Embryonic facial prominence (tissue), 1 donor: ENCODE data around the gene HMG20B.

Source experiments
- DNase-seq: peaks from one replicate; pipeline ENCODE4 v3.0.0-alpha.2; 2016; ENCODE audit errors: extremely low spot score

HMG20B gene

GRCh38 chr19:3537101-3537437, 35.7 kb upstream of the HMG20B start:
- DNase-seq = no peak

DNA sequence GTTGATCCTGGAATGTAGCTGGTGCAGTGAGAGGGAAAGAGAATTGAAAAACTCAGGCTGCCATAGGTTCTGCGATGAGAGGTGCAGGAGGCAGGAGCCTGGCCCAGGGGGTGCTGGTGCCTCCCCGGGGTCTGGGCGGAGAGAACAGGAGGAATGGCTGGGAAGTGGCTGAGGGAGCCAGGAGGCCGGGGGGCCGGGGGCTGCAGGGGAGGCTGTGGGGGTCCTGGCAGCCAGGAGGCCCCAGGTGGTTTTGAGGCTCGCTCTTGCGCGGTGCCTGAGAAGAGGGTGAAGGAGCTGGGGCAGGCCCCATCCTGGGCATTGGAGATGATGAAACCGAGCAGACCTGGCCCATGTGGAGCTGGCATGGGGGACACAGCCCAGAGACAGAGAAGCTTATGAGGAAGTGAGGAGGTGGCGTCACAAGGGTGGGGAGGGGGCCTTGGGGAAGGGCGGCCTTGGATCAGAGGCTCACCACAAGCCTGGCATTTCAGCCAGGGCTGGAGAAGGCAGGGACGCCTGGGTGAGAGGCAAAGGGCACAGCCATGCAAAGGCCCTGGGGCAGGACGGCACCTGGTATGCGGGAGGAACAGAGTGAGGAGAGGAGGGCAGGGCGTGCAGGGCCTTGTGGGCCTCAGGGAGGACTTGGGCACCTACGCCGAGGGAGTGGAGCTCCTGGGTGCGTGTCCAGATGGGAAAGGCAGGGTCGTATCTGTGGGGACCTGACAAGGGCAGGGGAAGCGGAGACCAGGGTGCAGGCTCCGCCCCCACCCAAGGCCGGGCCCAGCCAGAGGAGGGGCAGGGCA, 35.1 kb upstream of the HMG20B start:
- DNase-seq = no peak

GRCh38 chr19:3538258-3538929, 34.4 kb upstream of the HMG20B start:
- no peak for DNase-seq

GRCh38 chr19:3538965-3539755, 33.6 kb upstream of the HMG20B start, which contains the start of gene TEKTIP1:
Gene TEKTIP1 (plus strand): TSS chr19:3539174. CDS start chr19:3539178, 4 bp downstream.
- DNase-seq = no peak

GRCh38 chr19:3539756-3540118, 33.0 kb upstream of the HMG20B start:
- DNase-seq = no peak

DNA sequence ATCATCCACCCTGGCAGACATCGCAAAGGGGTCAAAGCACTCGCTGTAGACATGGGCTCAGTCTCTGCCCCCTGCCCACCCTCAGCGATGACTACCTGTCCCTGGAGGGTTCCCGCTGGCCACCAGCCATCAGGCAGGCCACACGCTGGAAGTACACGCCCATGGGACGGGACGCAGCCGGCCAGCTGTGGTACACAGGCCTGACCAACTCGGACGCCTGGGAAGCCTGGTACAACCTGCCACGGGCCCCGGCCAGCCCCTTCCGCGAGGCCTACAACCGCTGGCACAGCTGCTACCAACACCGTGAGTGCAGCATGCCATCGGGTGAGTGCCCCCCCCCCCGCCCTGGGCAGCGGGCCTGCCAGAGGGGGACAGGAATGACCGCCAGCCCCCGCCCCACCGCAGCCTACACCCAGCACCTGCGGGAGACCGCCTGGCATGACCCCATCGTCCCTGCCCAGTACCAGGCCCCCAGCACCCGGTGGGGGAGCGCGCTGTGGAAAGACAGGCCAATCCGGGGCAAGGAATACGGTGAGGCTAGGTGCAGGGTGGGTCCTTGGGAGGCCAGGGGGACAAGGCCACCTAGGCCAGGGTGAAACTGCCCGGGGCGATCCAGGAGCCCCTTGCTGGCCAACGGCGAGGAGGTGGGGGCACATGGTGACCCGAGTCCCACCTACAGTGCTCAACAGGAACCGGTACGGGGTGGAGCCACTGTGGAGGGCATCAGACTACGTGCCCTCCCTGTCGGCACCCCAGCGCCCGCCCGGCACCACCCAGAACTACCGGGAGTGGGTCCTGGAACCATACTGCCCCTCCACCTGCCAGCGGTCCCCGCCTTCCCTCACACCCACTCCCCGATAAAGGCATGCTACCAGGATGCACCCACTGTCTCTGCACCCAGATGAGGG, 29.3 kb upstream of the HMG20B start:
- DNase-seq = no peak

DNA sequence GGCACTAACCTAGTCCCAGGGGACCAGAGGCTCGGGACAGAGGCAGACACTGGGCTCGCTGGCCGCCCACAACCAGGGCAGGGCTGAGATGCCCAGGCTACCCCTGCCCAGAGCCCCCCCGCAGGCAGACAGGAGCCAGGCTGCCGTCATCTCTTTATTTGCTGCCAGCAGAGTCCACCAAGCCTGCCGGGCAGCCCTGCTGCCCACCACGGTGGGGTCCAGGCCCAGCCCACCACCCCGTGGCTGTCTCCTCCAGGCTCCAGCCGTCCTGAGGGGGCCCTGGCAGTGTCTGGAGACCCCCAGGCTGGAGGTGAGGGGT, 28.7 kb upstream of the HMG20B start:
- no peak for DNase-seq

DNA sequence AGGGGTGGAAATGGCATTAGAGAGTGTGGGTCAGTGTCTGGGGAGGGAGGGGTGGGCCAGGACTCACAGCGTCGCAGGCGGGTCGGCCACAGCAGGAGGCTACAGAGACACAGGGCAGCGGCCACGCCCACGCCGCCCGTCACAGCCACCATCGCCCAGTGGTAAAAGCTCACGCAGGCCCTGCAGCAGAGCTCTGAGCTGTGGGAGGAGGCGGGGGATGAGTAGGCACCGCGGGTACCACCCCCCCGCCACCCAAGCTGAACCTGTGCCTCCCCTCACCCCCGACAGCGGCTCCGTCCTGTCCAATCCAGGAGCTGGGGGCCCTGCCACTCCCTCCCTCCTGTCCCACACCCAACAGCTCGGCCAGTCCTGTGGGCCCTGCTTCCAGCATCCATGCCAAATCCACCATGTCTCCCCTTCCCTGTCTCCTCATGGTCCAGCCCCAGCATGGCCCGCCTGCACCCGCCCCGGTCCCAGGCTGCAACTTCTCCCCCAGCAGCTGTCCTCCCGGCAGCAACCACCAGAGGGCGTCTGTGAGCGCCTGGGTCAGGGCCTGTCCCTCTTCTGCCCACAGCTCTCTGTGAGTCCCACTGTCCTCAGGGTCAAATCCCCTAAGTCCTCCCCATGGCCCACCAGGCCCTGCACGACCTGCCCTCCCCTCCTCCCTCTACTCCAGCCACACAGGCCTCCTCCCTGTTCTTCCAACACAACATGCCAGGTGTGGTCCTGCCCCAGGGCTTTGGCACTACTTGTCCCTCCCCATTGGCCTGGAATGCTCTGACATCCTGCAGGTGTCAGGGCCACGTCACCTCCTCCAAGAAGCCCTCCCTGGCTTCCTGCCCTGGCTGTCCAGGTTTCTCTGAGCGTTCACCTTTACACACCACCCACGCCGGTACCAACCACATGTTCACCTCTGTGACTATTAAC, 27.7 kb upstream of the HMG20B start:
- no peak for DNase-seq

GRCh38 chr19:3545669-3546034, 27.1 kb upstream of the HMG20B start:
- DNase-seq = no peak

DNA sequence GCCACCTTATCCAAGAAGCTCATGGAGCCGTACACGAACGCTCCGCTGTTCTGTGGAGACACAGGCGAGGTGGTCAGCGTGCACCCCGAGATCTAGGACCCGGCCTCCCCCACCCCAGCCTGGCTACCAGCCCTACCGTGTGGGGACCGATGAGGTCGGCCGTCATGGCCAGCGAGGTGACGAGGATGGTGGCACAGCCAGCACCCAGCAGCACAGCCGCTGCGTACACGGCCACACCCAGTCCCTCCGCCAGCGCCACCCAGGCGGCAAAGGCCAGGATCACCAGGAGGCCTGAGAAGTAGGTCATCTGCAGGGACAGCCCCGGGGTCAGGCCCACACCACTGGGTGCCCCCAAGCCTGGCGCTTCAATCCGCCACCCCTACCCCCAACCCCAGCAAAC, 26.6 kb upstream of the HMG20B start:
- no peak for DNase-seq

DNA sequence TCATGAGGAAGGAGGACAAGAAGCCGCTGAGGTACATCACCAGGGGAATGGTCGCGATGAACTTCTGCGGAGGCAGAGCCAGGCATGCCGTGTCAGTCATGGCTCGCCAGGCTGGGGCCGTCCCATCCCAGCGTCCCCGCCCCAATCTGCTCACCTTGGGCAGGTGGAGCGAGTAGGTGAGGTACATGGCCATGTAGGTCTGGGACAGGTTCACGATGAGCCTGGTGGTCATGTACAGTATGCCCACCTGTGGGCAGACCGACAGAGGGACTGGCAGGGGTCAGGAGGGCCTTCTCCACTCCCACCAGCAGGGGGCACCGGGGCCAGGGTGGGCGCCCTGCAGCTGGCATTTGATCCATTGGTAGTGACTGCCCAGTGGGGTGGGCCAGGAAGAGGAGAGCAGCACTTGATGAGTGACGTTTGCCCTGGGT, 25.4 kb upstream of the HMG20B start:
- no peak for DNase-seq

- no peak for DNase-seq
These were observed 24.9 kb upstream of the HMG20B start for GRCh38 chr19:3547767-3548282.

DNA sequence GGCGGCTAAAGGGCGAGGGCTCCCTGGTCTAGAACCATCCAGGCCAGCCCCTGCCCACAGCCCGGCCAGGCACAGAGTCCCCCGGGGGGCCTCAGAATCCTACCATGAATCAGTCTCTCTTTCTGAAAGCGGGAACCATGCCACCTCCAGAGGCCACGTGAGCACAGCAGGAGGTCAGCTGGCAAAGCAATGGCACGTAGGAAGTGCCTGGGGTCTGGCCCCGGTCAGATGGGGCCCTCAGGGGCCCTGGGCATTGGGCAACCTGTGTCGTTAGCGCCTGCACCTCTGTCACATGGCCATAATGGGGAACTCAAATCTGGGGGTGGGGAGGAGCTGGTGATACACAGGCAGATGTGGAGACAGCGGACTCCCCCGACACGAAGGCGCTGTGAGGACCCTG, 24.1 kb upstream of the HMG20B start:
- DNase-seq = no peak

DNA sequence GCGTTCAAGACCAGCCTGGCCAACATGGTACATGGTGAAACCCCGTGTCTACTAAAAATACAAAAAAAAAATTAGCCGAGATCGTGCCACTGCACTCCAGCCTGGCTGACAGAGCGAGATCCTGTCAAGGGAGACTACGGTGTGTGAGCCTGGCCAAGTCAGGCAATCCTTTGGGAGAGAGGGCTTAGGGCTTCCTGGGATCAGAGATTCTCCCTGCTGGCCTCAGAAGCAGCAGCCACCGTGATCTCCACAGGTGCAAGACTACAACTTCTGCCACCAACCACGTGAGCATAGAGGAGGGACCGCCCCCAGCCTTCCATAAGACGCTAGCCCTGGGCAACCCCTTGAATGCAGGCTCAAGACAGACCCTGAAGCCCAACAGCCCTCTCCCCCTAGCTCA, 22.9 kb upstream of the HMG20B start:
- no peak for DNase-seq

DNA sequence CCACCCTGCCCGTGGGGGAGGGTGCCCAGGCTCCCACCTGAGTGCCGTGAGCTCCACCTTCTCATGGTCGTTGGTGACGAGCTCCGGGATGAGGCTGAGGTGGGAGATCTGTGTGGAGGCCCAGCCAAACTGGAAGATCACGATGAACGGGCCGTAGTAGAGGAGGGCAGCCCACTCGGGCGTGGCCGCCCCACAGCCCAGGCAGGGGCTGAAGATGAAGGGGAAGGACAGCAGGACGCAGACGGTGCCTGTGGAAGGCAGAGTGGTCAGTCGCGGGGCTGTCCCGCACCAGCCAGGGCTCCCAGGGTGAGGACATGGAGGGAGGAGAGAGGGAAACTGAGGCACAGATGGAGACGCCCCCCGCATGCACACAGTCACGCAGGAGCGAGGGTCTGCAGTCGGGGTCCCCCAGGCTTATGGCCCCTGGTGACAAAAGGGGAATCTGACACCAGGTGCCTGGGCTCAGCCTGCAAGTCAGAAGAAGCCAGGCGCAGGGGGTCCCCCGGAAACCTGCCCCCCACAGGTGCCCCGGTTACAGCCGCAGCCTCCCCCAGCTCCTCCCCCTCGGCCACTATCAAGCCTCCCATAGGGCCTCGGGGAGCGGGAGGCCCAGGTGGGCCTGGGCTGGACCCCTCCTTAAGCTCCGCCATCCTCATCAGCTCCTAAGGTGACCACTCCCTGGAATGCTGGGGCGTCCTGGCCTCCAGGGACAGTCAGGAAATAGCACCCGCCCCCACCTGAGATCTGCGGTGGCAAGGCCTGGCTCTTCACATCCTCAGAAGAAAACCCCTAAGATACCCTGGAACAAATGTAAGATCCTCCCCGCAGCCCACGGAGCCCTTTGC, 21.6 kb upstream of the HMG20B start:
- no peak for DNase-seq

GRCh38 chr19:3551792-3552095, 21.0 kb upstream of the HMG20B start:
- DNase-seq = no peak

- no peak for DNase-seq
These were observed 18.3 kb upstream of the HMG20B start for GRCh38 chr19:3554254-3555083.

- no peak for DNase-seq
These were observed 16.9 kb upstream of the HMG20B start for GRCh38 chr19:3555653-3556422.
